ENCODE measurements around the gene RBBP8NL. TPM values are rescaled to one million over a fixed set of nuclear protein-coding genes. Genes with fewer than 3 reads are reported as not detected.
"Not testable (repeated sequence)": the region's sequence is repeated elsewhere in the genome, so short reads cannot be mapped to it uniquely, and the experiment has no call there.

RBBP8NL gene
- total RNA-seq, 1 donor from 2014 or later: not detected

GRCh38 chr20:62426059-62426348, 1.3 kb downstream of the RBBP8NL start:
- H3K27ac Mint-ChIP-seq; intact Hi-C loops (cut with micrococcal nuclease); H3K4me3 Mint-ChIP-seq; H3K9me3 Mint-ChIP-seq; DNase-seq; H3K27me3 Mint-ChIP-seq; H3K36me3 Mint-ChIP-seq (ENCODE audit: low read depth); H3K4me1 Mint-ChIP-seq: not testable (repeated sequence)

DNA sequence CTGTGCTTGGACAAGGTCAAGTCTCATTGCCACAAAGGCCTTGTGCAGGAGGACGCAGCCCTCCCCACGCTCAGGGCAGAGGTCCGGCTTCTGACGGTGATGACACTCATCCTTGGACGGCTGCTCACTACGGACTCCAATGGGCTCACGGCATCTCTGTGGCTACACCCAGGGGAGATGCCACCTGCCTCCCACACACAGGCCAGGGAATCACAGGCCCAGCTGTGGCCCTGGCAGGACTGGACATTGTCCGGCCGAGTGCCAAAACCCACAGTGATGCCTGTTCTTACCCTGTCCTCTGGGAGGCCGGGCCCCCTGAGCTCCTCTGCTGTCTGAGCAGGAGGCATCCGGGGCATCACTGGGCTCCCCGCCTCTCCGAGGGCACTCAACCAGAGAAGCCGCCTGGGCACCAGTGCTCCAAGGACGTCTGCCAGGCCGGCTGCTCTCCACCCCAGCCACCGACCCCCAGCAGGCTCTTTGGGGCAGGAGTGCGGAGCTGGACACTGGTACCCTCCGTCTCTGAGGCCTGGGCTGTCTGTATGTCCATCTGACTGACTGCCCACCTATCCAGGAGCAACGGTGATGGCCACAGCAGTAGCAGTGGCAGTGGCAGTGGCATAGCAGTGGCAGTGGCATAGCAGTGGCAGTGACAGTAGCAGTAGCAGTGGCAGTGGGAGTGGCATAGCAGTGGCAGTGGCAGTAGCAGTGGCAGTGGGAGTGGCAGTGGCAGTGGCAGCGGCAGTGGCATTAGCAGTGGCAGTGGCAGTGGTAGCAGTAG, 1.9 kb downstream of the RBBP8NL start:
- H3K4me1 Mint-ChIP-seq: no peaks in the 10 kb centered on the region
- no peak for DNase-seq
- no peaks in the 10 kb centered on the region for H3K36me3 Mint-ChIP-seq (ENCODE audit: low read depth)
- H3K27me3 Mint-ChIP-seq: no peaks in the 10 kb centered on the region
- H3K4me3 Mint-ChIP-seq: no peak overlapping the region
- intact Hi-C loops (cut with micrococcal nuclease): no loop called here
- H3K9me3 Mint-ChIP-seq: no peaks in the 10 kb centered on the region
- H3K27ac Mint-ChIP-seq: no peak overlapping the region

DNA sequence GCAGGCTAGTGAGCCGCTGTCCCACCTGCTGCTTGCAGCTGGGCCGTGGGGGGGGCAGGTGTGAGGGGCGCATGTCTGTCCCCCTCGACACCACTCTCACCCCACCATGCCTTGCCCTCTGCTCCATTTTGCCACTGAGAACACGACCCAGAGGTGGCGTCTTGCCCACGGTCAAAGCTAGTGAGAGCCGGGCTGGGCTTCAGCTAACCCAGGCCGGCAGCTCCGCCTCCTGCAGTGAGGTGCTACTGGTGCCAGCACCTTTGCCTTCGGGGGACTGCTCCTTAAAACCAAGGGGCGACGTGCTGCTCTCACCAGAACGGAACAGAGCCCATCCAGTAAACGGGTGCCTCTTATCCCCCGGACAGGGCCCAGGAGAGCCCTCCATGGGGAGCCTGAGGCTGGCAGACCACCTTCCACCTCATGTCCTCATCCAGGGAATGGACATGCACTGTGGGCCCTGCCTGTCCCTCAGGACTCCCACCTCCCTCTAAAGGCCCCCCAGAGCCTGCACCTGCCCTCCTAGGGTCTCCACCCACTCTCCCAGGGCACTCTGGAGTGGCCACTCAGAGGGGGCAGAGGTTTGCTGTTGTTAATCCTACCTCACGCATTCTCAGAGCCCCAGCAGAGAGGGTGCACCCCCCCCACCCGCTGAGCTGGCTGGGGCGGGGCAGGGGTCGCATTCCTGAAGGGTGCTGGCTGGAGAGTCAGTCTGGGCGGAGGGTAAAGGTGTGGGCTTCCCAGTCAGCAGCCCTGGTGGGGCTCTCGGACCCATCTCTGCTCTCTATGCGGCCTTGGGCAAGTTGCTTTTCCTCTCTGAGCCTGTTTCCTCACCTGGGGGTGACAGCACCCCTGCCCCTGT, 2.9 kb downstream of the RBBP8NL start:
- Mint-ChIP-seq H3K4me3 (no peak overlapping the region), H3K27me3 (no peaks in the 10 kb centered on the region), H3K9me3 (no peaks in the 10 kb centered on the region), H3K4me1 (no peaks in the 10 kb centered on the region), H3K36me3 (ENCODE audit: low read depth) (no peaks in the 10 kb centered on the region), H3K27ac (no peak overlapping the region)
- DNase-seq: no peak
- intact Hi-C loops (cut with micrococcal nuclease): no loop called here

- Mint-ChIP-seq H3K27me3 (no peaks in the 10 kb centered on the region), H3K27ac (no peak overlapping the region), H3K4me3 (no peak overlapping the region), H3K9me3 (no peaks in the 10 kb centered on the region), H3K4me1 (no peaks in the 10 kb centered on the region), H3K36me3 (ENCODE audit: low read depth) (no peaks in the 10 kb centered on the region)
- intact Hi-C loops (cut with micrococcal nuclease): no loop called here
- no peak for DNase-seq
These were observed 4.0 kb downstream of the RBBP8NL start for GRCh38 chr20:62423326-62423706.

DNA sequence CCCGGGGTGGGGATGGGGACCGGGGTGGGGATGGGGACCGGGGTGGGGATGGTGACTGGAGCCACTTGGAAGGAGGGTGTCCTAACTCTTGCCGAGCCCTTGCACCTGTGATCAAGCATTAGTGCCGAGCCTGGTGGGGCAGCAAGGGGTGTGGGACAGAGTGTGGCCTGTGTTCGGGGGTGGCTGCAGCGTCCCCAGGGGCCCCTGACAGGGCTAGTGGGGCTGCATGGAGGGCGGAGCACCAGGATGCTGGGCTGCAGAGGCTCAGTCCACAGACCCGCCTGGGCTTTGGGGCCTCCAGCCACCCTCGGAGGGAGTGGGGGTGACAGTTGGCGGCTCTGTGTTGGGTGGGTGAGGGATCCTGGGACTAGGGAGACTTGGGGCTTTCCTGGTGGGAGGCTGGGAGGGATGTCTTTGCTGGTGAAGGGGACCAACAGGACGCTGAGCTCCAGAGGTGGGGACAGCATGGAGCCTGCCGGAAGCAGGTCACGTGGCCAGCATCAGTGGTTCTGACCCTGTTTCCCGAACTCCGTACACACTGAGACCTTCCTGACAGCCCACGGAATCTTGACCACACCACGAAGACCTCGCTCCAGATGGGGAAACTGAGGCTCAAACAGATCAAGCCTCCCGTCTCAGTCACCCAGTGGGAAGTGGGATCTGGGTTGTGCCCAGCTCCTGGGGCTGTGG, 4.6 kb downstream of the RBBP8NL start:
- H3K4me1 Mint-ChIP-seq: no peaks in the 10 kb centered on the region
- no peaks in the 10 kb centered on the region for H3K9me3 Mint-ChIP-seq
- intact Hi-C loops (cut with micrococcal nuclease): no loop called here

DNA sequence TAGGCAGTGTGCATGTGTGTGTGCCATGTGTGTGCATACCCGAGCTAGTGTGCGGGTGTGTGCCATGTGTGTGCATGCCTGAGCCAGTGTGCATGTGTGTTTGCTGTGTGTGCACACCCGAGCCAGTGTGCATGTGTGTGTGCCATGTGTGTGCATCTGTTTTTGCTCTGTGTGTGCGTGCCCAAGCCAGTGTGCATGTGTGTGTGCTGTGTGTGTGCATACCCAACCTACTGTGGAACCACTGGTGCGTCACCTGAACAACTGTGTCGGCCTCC, 5.7 kb downstream of the RBBP8NL start:
- Mint-ChIP-seq H3K4me3 (no peak overlapping the region), H3K27me3 (no peaks in the 10 kb centered on the region), H3K9me3 (no peaks in the 10 kb centered on the region), H3K36me3 (ENCODE audit: low read depth) (no peaks in the 10 kb centered on the region), H3K27ac (no peak overlapping the region), H3K4me1 (no peaks in the 10 kb centered on the region)
- no peak for DNase-seq
- intact Hi-C loops (cut with micrococcal nuclease): no loop called here

More for the DNA sequence above, 4.6 kb downstream of the RBBP8NL start:
- no peak overlapping the region for H3K4me3 Mint-ChIP-seq
- no peaks in the 10 kb centered on the region for H3K27me3 Mint-ChIP-seq
- no peak overlapping the region for H3K27ac Mint-ChIP-seq
- H3K36me3 Mint-ChIP-seq (ENCODE audit: low read depth): no peaks in the 10 kb centered on the region
- no peak for DNase-seq

- H3K36me3 Mint-ChIP-seq (ENCODE audit: low read depth): no peaks in the 10 kb centered on the region
- no peaks in the 10 kb centered on the region for H3K27me3 Mint-ChIP-seq
- H3K4me3 Mint-ChIP-seq: no peak overlapping the region
- no peak overlapping the region for H3K27ac Mint-ChIP-seq
- no peak for DNase-seq
- intact Hi-C loops (cut with micrococcal nuclease): no loop called here
- H3K9me3 Mint-ChIP-seq: no peaks in the 10 kb centered on the region
- H3K4me1 Mint-ChIP-seq: no peaks in the 10 kb centered on the region
These were observed 6.3 kb downstream of the RBBP8NL start for GRCh38 chr20:62420846-62421715.

- Mint-ChIP-seq H3K4me3 (no peak overlapping the region), H3K9me3 (no peaks in the 10 kb centered on the region), H3K27me3 (no peaks in the 10 kb centered on the region), H3K36me3 (ENCODE audit: low read depth) (no peaks in the 10 kb centered on the region), H3K27ac (no peak overlapping the region), H3K4me1 (no peaks in the 10 kb centered on the region)
- DNase-seq: no peak
- intact Hi-C loops (cut with micrococcal nuclease): no loop called here
These were observed 7.6 kb downstream of the RBBP8NL start for GRCh38 chr20:62419759-62420158.

DNA sequence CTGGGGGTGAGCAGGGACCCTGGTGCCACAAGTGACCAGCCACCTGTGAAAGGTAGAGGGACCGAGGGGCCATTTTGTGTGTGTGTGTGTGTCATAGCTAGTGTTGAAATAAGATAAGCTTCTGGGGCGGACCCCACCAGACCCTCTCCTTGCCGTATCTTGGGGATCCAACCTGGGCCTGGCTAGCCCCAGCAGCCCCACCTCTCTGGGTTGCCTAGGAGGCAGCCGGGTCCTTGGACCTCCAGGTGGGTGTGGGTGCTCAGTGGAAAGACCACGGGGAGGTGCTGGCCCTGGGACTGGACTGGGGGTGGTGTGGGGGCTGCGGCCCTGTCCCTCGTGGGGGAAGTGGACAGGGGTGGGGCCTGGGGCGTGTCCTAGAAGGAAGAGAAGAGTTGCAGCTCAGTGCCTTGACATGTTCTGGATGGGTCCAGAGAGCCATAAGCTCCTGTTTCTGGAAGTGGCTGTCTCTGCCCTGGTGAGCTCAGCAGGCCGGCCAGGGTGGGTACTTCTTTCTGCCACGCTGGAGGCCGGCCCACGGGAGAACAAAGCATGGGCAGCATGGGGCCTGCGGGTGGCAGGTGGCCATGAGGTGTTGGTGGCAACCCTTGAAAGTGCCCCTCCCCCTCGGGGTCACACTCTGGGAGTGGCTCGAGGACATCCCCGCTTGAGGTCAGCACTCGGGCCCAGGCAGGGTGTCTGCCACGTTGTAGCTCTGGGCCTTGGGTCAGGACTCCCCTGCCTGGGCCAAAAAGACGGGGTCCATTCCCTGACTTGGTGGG, 8.4 kb downstream of the RBBP8NL start:
- DNase-seq: no peak
- intact Hi-C loops (cut with micrococcal nuclease): no loop called here
- no peaks in the 10 kb centered on the region for H3K9me3 Mint-ChIP-seq
- no peak overlapping the region for H3K4me3 Mint-ChIP-seq
- no peak overlapping the region for H3K27ac Mint-ChIP-seq
- no peaks in the 10 kb centered on the region for H3K27me3 Mint-ChIP-seq
- H3K36me3 Mint-ChIP-seq (ENCODE audit: low read depth): no peaks in the 10 kb centered on the region
- H3K4me1 Mint-ChIP-seq: no peaks in the 10 kb centered on the region

- Mint-ChIP-seq H3K4me1 (no peaks in the 10 kb centered on the region), H3K4me3 (no peak overlapping the region)
These were observed 9.2 kb downstream of the RBBP8NL start for GRCh38 chr20:62417981-62418708.

DNA sequence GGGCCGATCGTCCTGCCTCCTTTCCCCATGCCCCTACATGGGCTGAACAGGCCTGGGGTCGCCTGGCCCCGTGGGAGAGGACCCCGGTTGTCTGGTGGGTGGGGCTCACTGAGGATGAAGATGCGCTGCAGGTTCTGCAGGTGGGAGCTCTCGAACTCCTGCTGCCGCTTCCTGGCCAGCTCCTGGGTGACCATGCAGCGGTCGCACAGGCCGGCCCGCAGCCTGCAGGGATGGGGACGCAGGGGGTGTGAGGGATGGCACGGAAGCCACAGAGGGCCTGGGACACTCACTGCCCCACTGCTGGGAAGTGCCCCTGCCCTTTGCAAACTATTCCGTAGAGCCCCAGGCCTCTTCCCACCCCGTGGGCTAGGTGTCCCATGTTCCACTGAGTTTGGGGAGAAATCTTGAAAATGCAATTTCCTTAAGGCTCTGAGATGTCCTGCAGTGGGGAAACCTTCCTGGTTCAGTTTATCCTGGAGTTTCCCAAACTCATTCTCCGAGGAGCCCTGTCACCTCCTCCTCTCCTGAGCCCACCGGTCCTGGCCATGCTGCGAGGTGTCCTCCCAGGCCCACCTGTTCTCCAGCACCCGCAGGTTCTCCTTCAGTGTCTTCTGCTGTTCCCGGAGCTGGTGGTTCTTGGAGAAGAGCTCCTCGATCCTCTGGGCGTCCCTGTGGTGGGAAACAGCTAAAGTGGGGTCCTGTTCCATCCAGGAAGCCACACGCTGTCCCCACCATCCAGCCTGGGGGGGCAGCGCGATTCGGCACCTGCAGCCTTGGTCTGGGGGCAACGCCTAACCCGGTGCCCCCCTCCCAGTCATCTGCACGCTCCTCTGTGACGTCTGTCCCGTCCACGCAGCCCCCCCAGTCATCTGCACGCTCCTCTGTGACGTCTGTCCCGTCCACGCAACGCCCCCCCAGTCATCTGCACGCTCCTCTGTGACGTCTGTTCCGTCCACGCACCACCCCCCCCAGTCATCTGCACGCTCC, 10.4 kb downstream of the RBBP8NL start:
- H3K4me1 Mint-ChIP-seq: no peaks in the 10 kb centered on the region
- no peaks in the 10 kb centered on the region for H3K36me3 Mint-ChIP-seq (ENCODE audit: low read depth)
- intact Hi-C loops (cut with micrococcal nuclease): no loop called here
- H3K4me3 Mint-ChIP-seq: no peak overlapping the region
- H3K27me3 Mint-ChIP-seq: no peaks in the 10 kb centered on the region
- no peak for DNase-seq
- no peaks in the 10 kb centered on the region for H3K9me3 Mint-ChIP-seq
- H3K27ac Mint-ChIP-seq: no peak overlapping the region

More at GRCh38 chr20:62417981-62418708, 9.2 kb downstream of the RBBP8NL start:
- Mint-ChIP-seq H3K9me3 (no peaks in the 10 kb centered on the region), H3K27me3 (no peaks in the 10 kb centered on the region), H3K36me3 (ENCODE audit: low read depth) (no peaks in the 10 kb centered on the region), H3K27ac (no peak overlapping the region)
- intact Hi-C loops (cut with micrococcal nuclease): no loop called here
- DNase-seq: no peak

Data from activated CD4-positive, alpha-beta T cell treated with anti-CD3 and anti-CD28 coated beads, Interleukin-2, amount 10 ng/mL, durations not matched to agents 24 days and 14 days (primary cell).